K562 (cell line): ENCODE data around the gene DTNBP1. TPM values are rescaled to one million over a fixed set of nuclear protein-coding genes. Genes with fewer than 3 reads are reported as not detected.
A peak's percentile ranks its signal among the peaks of the same experiment; 100 is the strongest.

Source experiments
- ARID2 ChIP-seq: fragments of 450-650 bp; IDR thresholded peaks from 2 replicates; pipeline ENCODE4 v1.6.1; 2017; ENCODE audit warnings: antibody characterized with exemption, mild to moderate bottlenecking
- CHD1 ChIP-seq: fragments of 200-600 bp; sonication (generic); IDR thresholded peaks from one replicate; pipeline ENCODE4 v1.6.1; 2012; ENCODE audit warnings: mild to moderate bottlenecking, moderate library complexity, low read length, inconsistent platforms
- ELK1 ChIP-seq: sonication (generic); formaldehyde crosslinking; IDR thresholded peaks from 2 replicates; pipeline ENCODE4 v1.8.1; 2022; ENCODE audit warnings: missing genetic modification reagents
- GTF3C2 ChIP-seq: IDR thresholded peaks from 3 replicates; pipeline ENCODE4 v1.6.1; 2011; ENCODE audit warnings: borderline replicate concordance, mild to moderate bottlenecking, moderate library complexity; ENCODE audit not compliant: insufficient read length; ENCODE audit errors: extremely low read depth
- L3MBTL2 ChIP-seq: fragments of 450-650 bp; IDR thresholded peaks from 2 replicates; pipeline ENCODE4 v1.6.1; 2016; ENCODE audit warnings: mild to moderate bottlenecking, moderate library complexity
- PML ChIP-seq: IDR thresholded peaks from 2 replicates; pipeline ENCODE4 v1.6.1; 2012; ENCODE audit warnings: low read length, inconsistent platforms
- POLR2A ChIP-seq: fragments of 450-650 bp; conservative IDR thresholded peaks from 2 replicates; pipeline ENCODE4 v1.6.1; 2016
- SIN3B ChIP-seq: fragments of 450-650 bp; IDR thresholded peaks from 2 replicates; pipeline ENCODE4 v1.6.1; 2017; ENCODE audit warnings: low read depth, mild to moderate bottlenecking, moderate library complexity
- SNAPC5 ChIP-seq: fragments of 250-450 bp; sonication (Bioruptor Pico); IDR thresholded peaks from 2 replicates; pipeline ENCODE4 v1.8.0; 2021; ENCODE audit warnings: moderate library complexity, mild to moderate bottlenecking, inconsistent platforms
- TAL1 ChIP-seq: fragments of 450-650 bp; IDR thresholded peaks from 2 replicates; pipeline ENCODE4 v1.6.1; 2016; ENCODE audit warnings: mild to moderate bottlenecking
- TARDBP ChIP-seq: fragments of 450-650 bp; IDR thresholded peaks from 2 replicates; pipeline ENCODE4 v1.6.1; 2016
- TEAD2 ChIP-seq: fragments of 450-650 bp; IDR thresholded peaks from 2 replicates; pipeline ENCODE4 v1.6.1; 2016; ENCODE audit warnings: missing genetic modification characterization, control low read depth, missing compliant biosample characterization
- THAP7 ChIP-seq: fragments of 250-450 bp; sonication (Bioruptor Pico); IDR thresholded peaks from 2 replicates; pipeline ENCODE4 v1.5.0; 2021
- THRA ChIP-seq: fragments of 450-650 bp; IDR thresholded peaks from 2 replicates; pipeline ENCODE4 v1.6.1; 2017; ENCODE audit warnings: mild to moderate bottlenecking, moderate library complexity
- TSC22D4 ChIP-seq: fragments of 450-650 bp; IDR thresholded peaks from 2 replicates; pipeline ENCODE4 v1.6.1; 2016; ENCODE audit warnings: missing genetic modification characterization, missing biosample characterization, control low read depth
- U2AF1 ChIP-seq: fragments of 200-400 bp; formaldehyde crosslinking; optimal IDR thresholded peaks from 2 replicates; pipeline ENCODE3; 2017; ENCODE audit warnings: mild to moderate bottlenecking, low read depth, low read length, moderate library complexity
- XRCC4 ChIP-seq: IDR thresholded peaks from one replicate; pipeline ENCODE4 v1.6.1; 2011; ENCODE audit not compliant: insufficient read depth, insufficient read length; ENCODE audit errors: extremely low read depth
- ZC3H8 ChIP-seq: fragments of 450-650 bp; IDR thresholded peaks from 2 replicates; pipeline ENCODE4 v1.6.1; 2017
- ZFX ChIP-seq: sonication (generic); formaldehyde crosslinking; IDR thresholded peaks from 2 replicates; pipeline ENCODE4 v1.8.0; 2022; ENCODE audit warnings: mild to moderate bottlenecking, missing genetic modification reagents, moderate library complexity
- ZNF274 ChIP-seq: IDR thresholded peaks from 2 replicates; pipeline ENCODE4 v1.6.1; 2011; ENCODE audit warnings: low read depth, mild to moderate bottlenecking, low read length, moderate library complexity, borderline replicate concordance
- polyA plus RNA-seq, 8 experiments: library from polyadenylated mRNA; depleted of rRNA in 4 of 8; stranded (reverse) in 5 of 8; unstranded in 3 of 8; fragments of >200 nt; fragmentation: Nextera tagmentation in 2 of 8; fragmentation: Illumina TruSeq in 1 of 8; extraction: Ambion mirVana in 2 of 8; extraction: Trizol in 1 of 8; gene quantifications; 2 replicates each; pipeline versions ENCODE4 v1.2.1 to v1.2.3, GENCODE V29; 2011 to 2014; ENCODE audit warnings: inconsistent platforms in 1 of 8, missing spikeins in 1 of 8
- total RNA-seq, 7 experiments: library from RNA; depleted of rRNA in 6 of 7; stranded (reverse); fragments of >200 nt in 6 of 7; fragmentation: Illumina TruSeq in 2 of 7; extraction: Trizol in 2 of 7; gene quantifications; 2 replicates each; pipeline versions ENCODE4 v1.2.1 to v1.2.3, GENCODE V29; 2011 to 2021; ENCODE audit warnings: low replicate concordance in 1 of 7
- TF ChIP-seq, protein P1 (sequence below): fragments of 450-650 bp; formaldehyde crosslinking; IDR thresholded peaks from 2 replicates; pipeline ENCODE4 v1.4.0; 2020; ENCODE audit warnings: mild to moderate bottlenecking, moderate library complexity

Gene DTNBP1
- total and polyA plus RNA-seq, 9 of the 15 experiments (the other 6 are each of a cell fraction or from before 2014, with no cell fraction given): 16.7 to 54.5 (median 21.4) TPM

- TF ChIP-seq SIN3B (no peak), TARDBP (0 out of 2 replicates have a peak, but pooled peaks have one; percentile 44), ELK1 (CRISPR knock-in tag) (no peak), PML (no peak), SNAPC5 (CRISPR knock-in tag) (no peak), ARID2 (peak; percentile 40; the same call in 1 of the 2 replicates), GTF3C2 (no peak), L3MBTL2 (peak; percentile 84), XRCC4 (no peak), THRA (no peak), TEAD2 (tag) (peak; percentile 74), ZFX (CRISPR knock-in tag) (peak; percentile 52), ZNF274 (no peak), TSC22D4 (tag) (no peak), TAL1 (peak; percentile 36; the same call in 1 of the 2 replicates), POLR2A (peak; percentile 67), CHD1 (no peak), U2AF1 (no peak), ZC3H8 (no peak), THAP7 (CRISPR knock-in tag) (no peak)
- TF ChIP-seq, protein P1, sequence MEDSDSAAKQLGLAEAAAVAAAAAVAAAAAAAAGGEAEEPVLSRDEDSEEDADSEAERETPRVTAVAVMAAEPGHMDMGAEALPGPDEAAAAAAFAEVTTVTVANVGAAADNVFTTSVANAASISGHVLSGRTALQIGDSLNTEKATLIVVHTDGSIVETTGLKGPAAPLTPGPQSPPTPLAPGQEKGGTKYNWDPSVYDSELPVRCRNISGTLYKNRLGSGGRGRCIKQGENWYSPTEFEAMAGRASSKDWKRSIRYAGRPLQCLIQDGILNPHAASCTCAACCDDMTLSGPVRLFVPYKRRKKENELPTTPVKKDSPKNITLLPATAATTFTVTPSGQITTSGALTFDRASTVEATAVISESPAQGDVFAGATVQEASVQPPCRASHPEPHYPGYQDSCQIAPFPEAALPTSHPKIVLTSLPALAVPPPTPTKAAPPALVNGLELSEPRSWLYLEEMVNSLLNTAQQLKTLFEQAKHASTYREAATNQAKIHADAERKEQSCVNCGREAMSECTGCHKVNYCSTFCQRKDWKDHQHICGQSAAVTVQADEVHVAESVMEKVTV (CRISPR knock-in tag): no peak
These were observed 93.5 kb downstream of the DTNBP1 start (continued) for GRCh38 chr6:15569035-15569995.
